ENCODE measurements around the gene ZNF296.

DNA sequence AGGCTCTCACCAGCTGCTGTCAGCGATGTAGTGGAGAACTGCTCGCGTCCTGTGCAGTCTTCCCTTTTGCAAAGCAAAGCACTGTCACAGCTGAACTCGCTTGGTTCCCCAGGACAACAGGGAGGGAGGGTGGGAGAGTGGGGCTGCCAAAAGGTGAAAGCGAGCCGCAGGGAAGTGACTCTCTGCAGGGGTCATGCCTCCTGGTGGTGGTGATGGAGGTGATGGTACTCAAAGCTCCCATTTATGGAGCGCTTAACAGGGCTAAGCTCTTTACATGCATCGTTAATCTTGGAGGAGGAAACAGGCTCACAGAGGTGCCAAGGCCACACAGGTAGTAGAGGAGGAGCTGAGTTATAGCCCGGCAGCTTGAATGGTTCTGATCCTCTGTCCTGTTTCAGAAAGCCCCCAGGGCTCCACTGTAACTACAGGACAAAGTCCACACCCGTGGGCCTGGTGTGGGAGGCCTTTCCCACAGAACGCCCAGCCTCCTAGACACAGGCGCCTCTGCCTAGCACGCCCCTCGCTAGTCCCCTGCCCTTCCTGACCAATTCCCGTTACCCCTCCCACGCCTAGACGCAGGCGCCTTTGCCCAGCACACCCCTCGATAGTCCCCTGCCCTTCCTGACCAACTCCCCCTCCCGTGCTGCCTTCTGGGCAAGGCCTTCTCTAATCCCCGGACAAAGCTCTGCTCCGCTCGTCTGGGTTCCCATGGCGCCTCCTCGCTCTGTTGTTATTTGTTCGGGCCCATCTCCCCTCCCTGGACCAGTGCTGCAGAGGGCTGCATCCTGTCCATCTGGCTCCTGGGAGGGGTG is 27.4 kb upstream of the ZNF296 start:
- TF ChIP-seq, protein P1, sequence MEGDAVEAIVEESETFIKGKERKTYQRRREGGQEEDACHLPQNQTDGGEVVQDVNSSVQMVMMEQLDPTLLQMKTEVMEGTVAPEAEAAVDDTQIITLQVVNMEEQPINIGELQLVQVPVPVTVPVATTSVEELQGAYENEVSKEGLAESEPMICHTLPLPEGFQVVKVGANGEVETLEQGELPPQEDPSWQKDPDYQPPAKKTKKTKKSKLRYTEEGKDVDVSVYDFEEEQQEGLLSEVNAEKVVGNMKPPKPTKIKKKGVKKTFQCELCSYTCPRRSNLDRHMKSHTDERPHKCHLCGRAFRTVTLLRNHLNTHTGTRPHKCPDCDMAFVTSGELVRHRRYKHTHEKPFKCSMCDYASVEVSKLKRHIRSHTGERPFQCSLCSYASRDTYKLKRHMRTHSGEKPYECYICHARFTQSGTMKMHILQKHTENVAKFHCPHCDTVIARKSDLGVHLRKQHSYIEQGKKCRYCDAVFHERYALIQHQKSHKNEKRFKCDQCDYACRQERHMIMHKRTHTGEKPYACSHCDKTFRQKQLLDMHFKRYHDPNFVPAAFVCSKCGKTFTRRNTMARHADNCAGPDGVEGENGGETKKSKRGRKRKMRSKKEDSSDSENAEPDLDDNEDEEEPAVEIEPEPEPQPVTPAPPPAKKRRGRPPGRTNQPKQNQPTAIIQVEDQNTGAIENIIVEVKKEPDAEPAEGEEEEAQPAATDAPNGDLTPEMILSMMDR (IDR thresholded peaks at IDR 0.05): no peak
- TF ChIP-seq POLR2A (IDR thresholded peaks at IDR 0.05): no peak
